Hematopoietic multipotent progenitor cell treated with erythropoietin and hydrocortisone succinate and interleukin-3 and kit ligand, for 4 days (in vitro differentiated cells): Measurements from ENCODE around the gene ATP6V1G1.
"Not testable (repeated sequence)": the region's sequence is repeated elsewhere in the genome, so short reads cannot be mapped to it uniquely, and the experiment has no call there.

Source experiments
- DNase-seq: peaks from one replicate; pipeline ENCODE4 v3.0.0-alpha.2; 2015

Gene ATP6V1G1, protein sequence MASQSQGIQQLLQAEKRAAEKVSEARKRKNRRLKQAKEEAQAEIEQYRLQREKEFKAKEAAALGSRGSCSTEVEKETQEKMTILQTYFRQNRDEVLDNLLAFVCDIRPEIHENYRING

DNA sequence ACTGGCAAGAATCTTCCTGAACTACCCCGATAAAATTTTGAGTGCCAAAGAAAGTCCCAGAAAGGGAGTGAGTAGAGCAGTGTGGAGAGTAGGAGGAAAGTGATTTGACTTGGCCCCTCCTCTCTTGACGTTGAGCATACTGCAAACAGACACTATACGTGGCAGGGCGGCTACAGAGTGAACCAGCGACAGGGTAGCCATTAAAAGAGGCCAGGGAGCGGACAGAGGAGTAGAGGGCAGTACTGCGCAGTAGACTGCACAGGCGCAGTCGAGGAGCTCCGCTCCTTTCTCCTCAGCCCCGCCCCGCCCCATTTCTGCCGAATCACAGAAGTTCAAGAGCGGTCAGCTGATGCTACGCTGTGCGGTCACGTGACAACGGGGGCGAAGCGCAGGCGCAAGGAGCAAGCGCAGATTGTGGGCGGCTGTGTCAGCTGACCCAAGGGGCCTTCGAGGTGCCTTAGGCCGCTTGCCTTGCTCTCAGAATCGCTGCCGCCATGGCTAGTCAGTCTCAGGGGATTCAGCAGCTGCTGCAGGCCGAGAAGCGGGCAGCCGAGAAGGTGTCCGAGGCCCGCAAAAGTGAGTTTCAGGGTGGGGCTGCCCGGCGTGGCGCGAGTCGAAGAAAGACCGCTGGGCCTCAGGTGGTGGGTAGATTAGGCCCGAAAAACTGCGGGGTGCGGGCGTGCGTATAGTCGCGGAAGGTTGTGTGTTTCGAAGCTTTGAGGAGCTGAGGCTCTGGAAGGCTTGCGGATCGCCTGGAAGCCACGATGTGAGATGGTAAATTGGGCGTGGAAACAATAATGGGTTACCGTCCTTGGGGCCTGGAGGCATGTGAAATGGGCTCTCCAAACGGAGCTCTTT, at the start of gene ATP6V1G1:
ATP6V1G1 (plus strand) TSS at position 425 of the 858 bp plus-strand sequence; CDS start at position 495, 70 bp downstream.
- peak; percentile 100 for DNase-seq

DNA sequence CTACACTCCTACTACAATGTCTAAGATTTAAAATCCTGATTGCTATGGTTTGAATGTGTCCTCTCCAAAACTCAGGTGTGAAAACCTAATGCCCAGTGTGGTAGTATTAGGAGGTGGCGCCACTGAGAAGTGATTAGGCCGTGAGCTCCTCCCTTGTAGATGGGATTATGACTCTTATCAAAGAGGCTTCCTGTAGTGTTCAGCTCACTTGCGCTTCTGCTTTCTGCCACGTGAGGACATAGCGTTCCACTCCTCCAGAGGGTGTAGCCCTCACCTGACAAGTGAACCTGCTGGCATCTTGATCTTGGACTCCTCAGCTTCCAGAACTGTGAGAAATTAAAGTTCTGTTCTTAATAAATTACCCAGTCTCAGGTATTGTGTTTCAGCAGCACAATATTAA, 49.3 kb upstream of the ATP6V1G1 start:
- peak; percentile 49 for DNase-seq

DNA sequence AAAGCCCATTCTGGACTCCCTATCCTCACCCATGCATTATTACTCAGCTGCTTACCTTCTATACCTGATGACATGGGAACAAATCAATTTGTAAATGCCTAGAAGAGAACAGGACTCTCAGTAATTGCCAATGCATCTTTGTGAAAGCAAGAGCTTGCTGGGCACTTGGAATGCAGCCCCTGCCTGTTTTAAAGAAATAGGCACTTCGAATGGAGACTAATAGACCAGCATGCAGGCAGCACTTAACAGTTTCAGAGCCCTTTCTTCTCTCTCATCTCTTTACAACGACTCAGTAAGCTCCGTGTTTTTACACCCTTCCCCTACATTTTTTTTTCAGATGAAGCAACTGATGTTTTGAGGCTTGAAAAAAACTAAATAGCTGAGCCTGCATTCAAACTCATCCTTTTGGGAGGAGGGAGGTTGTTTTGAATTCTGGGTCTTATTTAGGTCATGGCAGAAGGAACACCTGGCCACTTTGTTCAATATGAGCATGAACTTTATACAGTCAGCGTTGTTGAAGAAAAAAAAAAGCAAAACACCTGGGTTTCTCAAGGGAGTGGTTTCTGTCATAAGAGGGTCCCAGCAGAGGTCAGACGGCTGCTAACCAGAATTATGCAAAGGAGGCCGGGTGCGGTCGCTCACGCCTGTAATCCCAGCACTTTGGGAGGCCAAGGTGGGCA, 47.7 kb upstream of the ATP6V1G1 start:
- no peak for DNase-seq

DNA sequence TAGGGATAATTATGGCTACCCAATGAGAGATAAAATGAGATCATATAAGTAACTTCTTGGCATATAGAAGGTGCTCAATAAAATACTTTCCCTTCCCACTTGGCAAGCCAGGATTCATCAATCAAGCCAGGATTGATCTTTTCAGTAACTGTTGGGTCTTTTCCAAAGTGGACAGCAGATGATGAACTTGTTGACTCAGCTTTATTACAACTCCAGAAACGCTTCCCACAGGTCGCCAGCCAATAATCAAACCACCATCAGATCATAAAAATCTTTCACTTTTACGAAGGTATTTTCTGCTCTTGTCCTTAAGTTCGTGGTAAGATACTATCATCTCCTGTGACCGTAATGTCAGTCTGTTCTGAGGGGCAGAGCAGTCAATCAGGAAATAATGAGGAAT, 42.5 kb upstream of the ATP6V1G1 start:
- no peak for DNase-seq

DNA sequence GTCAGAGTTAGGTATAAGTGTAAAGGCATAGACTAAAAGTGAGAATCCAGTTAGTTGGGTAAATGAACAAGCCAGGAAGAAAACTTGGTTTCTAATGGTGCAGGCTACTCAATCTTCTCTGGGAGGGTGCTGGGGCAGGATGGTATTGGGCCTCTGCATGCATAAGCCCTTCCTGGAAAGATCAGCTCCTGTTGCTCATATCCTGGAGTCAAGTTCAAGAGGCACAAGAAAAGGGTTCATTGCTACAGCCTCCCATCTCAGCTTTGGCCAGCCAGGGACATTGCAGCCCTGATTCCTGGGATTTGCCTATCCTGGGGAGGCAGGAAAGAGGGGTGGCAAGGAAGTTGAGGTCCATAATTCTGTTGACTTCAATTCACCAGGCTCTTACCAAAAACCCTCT, 40.7 kb upstream of the ATP6V1G1 start:
- DNase-seq: no peak

DNA sequence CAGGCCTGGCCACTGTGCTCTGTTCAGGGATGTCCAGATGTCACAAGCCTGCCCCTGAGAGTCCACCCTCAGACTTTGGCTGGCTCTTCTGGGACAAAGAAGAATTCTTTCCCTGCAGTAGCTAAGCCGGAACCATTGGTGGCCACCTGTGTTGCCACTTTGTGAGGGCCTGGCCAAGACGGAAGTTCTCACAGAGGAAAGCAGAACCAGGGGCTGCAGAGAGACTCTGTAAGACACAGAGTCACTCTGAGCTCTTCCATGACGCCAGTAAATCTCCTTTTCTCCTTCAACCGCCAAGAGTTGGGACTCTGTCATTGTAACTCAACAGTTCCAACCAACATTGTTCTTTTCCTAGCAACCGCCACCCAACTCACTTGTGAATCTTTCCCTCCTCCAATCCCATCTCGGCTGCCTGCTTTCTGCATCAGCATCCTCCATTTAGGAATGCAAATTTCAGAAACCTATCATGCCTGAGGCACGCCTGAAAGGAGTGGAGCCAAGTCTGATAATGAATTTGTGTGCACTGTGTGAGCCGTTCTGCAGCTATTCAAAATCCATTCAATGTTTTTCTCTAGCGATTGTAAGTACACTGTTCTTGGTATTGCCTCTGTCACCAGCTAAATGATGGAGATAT, 37.8 kb upstream of the ATP6V1G1 start:
- peak; percentile 4 for DNase-seq

DNA sequence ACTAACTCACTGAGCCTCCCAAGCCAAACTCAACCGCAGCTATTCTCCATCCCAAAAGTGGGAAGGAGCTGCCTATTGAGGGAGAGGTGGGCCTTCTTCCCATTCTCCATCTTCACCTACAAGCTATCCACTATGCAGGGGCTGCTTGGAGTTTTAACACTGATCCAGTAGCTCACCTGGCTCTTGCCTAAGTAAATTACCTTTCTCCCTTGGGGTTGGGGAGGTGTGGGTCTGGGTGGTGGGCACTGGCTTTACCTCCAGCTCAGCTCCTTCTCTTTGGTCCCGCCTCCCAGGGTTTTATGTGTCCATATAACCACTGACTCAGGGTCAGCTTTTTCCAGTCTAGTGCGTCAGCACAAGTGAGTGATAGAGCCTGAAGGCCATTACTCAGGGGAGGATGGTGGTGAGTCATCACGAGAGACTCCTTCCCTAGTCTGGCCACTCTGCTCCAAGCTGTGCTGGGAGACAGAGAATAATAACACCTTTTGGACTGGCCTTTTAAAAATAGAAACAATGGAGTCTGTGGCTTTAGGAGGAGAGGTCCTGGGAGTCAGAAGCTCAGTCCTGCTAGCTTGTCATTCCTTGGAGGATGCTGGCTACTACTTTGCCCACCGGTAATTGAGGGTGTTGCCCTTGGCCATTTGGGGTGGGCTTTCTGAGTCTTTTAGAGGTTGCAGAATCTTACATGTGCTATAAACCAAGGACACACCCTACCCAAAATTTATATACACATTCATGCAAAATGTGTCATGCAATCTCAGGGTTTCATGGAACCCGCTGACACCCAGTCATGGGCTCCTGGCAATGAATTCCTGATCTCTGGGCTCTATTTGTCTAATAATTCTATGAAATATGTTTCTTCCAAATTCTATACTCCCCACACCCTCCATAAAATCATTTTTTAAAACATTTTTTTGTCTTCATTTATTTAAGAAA, 35.6 kb upstream of the ATP6V1G1 start:
- peak; percentile 7 for DNase-seq

DNA sequence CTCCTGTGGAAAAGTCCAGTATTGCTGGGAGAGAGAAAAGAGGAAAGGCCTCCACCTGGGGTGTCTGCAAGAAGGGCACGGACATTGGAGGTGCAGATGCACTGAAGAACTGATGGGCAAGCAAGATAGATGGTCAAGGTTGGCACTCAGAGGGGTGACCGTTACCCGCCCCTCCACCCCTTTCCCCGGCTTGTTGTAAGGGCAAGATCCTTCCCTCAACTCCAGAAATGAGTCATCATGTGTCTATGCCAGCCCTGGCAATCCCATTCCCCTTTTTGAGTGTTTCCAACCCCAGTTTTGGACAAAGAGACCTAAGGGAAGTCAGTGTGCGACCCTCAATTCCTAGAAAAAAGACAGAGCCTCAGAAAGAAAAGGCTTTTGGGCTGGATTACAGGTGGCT, 34.9 kb upstream of the ATP6V1G1 start:
- DNase-seq: no peak

DNA sequence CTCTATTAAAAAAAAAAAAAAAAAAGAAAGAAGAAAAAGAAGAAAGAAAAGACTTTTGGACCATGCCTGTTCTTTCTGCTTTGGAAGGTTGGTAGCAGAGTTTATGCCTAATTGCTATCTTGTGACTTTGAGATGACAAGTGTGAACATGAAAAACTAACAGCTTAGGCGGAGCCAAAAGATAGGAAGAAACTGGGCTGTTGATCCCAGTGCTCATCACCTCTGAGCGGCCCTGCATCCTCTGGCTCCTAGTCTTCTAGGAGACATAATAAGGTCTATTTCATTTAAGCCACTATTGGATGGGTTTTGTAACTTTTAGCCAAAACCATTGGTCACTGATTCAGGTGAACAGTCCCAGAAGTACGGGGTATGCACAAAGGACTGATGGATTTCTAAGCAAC, 34.4 kb upstream of the ATP6V1G1 start:
- no peak for DNase-seq

DNA sequence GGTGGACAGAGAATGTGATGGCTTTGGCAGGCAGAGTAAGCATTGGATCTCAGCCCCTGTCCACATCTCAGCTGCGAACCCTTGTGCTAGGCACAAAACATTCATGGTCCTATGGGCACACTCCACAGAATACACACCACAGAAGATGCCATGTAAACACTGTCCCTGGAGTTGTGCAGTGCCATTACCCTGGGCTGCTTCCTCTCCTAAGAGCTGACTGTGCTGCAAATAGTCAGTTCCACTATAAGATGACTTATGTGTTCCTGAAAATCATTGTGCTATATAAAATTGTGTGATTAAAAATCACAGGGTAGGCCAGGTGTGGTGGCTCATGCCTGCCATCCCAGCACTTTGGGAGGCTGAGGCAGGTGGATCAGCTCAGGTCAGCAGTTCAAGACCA, 31.9 kb upstream of the ATP6V1G1 start:
- DNase-seq: no peak

DNA sequence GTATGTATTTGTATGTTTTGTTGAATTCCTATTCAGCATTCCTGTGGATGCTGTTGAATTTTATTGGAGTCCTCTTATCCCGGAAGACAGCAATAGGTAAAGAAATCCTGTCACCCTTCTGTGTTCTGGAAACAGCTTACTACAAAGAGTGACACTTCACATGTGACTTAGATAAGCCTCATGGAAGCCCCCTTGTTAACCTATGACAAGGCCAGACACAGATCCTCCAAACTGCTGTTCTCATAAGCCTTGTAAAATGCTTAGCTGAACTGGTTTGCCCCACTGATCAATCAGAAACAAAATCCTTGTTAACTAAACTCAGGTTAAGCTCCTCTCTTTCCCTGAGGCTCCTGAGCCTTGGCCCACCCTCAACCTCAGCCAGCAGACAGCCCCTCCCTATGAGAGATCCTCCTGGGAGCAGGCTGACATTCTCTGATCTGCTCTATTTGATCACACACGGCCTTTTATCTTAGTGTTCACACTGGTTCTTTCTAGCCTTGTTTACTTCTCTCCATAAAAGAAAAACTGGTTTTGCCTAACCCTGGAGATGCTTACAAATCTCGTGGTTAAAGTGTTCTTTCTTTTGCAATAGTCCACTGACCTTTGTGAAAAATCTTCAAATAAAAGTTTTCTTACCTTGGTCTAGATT, 29.4 kb upstream of the ATP6V1G1 start:
- peak; percentile 15 for DNase-seq

DNA sequence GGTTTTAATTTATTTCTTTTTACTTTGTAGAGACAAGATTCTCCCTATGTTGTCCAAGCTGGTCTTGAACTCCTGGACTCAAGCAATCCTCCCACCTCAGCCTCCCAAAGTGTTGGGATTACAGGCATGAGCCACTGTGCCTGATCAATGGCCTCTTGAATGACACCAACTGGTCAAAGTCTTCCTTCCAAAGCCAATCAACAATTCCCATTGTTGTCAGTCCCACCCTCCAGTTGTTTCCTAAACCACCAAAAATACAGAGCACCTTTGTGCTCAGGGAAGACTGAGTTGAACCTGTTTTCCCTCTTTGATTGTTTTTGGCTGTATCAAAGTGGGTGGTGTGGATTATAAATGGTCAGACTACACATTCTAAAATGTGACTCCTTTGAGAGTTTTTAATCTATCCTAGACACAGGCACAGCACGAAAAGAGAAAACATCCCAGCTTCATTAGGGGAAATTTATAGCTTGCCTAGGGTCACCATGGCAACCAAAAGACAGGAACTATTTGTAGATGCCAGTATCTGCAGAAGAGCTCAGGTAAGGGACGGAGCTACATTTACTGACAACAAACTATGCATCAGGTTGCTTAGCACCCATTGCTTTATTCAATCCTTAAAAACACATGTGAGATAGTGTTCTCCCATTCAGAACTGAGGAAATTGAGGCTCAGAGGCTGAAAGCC, 27.6 kb upstream of the ATP6V1G1 start:
- no peak for DNase-seq

DNA sequence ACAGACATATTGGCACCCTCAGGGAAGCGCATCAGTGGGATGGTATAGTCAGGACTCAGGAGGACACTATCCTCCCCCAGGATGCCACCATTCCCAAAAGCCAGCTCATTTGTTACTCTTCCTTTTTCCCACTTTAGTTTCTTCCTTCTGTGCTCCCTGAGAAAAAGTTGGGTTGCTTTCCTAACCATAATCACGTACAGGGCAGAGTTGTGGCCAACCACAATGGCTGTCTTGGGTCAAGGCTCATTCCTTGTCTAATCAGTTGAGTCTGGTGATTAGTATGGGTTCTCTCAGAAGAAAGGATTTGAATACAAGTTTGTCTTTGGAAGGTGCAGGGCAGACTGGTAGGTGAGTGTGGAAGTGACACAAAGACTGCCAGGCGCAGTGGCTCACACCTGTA, 26.6 kb upstream of the ATP6V1G1 start:
- DNase-seq: no peak

DNA sequence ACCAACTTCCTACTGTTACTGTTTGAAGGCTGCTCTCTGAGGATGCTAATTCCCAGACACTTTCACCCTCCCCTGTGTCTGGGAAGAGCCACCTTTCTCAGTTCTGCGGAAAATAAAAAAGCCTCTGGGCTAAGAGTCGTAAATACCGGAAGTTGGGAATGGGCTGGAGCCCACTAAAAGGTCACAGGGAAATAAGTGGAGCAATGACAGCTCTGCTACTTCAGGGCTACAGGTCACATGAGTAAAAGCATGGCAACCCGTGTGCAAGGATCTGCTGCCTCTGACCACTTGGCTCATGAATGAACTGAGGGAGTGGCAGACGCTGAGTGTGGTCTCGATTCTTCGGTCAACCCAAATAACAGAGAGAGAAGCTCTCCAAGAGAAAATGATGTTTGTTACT, 25.8 kb upstream of the ATP6V1G1 start:
- no peak for DNase-seq

DNA sequence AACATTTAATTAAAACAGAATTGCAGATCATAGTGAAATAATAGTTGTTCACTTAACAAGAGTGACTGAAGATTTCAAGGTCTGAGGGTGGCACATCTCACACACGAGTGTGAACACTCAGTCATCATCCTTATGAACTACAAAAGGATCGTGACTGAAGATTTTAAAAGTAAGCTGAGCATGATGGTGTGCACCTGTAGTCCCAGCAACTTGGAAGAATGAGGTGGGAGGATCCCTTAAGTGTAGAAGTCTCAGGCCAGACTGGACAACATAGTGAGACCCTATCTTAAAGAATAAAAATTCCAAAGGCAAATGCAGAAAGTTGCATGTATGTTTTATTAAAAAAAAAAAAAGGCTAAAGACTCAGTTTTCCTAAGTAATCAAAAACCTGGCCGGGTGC, 22.4 kb upstream of the ATP6V1G1 start:
- no peak for DNase-seq

DNA sequence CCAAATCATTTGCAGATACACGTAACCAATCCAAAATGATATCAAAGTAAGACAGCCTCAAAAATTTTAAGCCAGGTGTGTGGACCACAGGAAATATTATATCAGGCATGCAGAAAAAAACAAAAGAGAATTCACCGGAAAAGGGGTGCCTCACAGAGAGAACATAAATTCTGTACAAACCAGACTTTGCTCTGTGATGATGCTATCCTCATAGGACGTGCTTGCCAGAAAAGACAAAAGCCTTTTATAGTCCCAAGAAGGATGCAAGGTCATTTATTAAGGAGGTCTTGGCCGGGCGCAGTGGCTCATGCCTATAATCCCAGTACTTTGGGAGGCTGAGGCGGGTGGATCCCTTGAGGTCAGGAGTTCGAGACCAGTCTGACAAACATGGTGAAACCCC, 16.8 kb upstream of the ATP6V1G1 start:
- DNase-seq: no peak

DNA sequence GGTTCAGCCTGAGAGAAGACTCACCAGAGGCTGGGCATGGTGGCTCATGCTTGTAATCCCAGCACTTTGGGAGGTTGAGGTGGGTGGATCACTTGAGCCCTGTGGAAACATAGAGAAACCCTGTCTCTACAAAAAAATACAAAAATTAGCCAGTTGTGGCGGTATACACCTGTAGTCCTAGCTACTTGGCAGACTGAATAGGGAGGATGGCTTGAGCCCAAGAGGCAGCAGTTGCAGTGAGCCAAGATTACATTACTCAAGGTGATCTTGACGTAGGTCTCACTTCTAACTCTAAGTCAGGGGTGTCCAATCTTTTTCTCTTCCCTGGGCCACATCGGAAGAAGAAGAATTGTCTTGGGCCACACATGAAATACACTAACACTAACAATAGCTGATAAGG, 16.2 kb upstream of the ATP6V1G1 start:
- no peak for DNase-seq

DNA sequence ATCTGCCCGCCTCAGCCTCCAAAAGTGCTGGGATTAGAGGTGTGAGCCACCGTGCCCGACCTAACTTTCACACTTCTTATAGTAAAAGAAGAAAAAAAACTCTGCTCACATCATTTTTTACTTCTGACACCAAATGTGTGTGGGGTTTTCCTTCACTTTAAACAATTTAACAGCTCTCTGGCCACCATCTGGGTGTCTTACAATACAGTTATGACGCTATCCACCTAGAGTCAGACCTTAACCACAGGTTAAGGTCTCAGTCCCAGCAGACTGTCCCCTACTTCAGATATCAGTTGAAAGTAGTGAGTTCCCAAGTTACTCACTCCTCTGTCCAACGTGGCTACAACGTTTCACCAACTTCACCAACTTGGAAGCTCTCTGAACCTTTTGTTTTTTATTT, 15.4 kb upstream of the ATP6V1G1 start:
- no peak for DNase-seq

DNA sequence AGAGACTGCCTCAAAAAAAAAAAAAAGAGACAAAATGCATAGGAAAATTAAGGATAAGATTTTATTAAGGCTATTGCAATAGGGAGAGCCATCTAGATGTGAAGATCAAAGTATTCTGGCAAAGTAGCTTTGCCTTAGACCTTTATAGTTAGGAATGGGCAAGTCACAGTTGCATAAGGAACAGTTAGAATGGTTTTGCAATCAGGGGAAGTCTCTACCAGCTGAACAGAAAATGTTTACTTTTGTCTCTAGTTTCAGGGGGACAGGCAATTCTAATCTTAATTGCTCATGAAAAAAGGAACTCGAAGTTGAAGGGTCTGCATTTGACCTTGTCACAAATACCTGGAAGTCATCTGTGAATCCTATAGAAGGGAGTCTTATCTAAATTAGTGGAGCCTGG, 13.1 kb upstream of the ATP6V1G1 start:
- peak; percentile 61 for DNase-seq

DNA sequence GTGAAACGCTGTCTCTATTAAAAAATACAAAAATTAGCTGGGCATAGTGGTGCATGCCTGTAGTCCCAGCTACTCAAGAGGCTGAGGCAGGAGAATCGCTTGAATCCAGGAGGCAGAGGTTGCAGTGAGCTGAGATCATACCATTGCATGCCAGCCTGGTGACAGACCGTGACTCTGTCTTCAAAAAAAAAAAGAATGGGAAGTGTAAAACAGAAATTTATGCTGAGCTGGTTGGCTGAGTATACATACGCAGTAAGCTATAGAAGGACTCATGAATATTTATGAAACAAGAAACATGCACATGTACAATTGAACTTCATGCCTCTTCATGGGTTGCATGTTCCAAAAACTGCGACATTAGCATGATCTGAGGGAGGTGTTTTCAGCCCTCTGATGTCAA, 10.8 kb upstream of the ATP6V1G1 start:
- not testable (repeated sequence) for DNase-seq

DNA sequence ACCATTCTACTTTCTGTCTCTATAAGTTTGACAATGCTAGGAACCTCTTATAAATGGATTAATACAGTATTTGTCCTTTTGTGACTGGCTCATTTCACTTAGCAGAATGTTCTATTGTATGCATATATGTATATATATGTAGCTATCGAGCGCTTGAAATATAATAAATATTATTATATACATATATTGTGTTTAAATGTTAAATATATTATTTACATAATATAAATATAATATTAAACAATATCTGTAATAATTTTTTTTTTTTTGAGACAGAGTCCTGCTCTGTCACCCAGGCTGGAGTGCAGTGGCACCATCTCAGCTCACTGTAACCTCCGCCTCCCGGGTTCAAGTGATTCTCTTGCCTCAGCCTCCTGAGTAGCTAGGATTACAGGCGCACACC, 9.4 kb upstream of the ATP6V1G1 start:
- DNase-seq: not testable (repeated sequence)
